SU-DHL-6 (cell line): ENCODE measurements around the gene MBOAT1.

Source experiments
- H2AFZ ChIP-seq: fragments of 200-600 bp; sonication (generic); 2 replicates; pipeline ENCODE4 v1.6.1; 2014; ENCODE audit warnings: low read depth, mild to moderate bottlenecking, moderate library complexity, mixed read lengths, antibody characterized with exemption, low read length; ENCODE audit not compliant: severe bottlenecking
- H3F3A ChIP-seq: fragments of 200-600 bp; shearing (Covaris generic); 2 replicates; pipeline ENCODE4 v1.6.0; 2016; ENCODE audit warnings: antibody characterized with exemption, mild to moderate bottlenecking; ENCODE audit not compliant: insufficient read depth
- H3K27ac ChIP-seq: fragments of 200-600 bp; sonication (generic); 2 replicates; pipeline ENCODE4 v1.5.1; 2016; ENCODE audit warnings: low read depth, mild to moderate bottlenecking, low read length, moderate library complexity, mixed read lengths
- H3K27me3 ChIP-seq: fragments of 200-600 bp; sonication (generic), shearing (Covaris generic); 2 replicates; pipeline ENCODE4 v1.6.0; 2014; ENCODE audit warnings: mild to moderate bottlenecking, low read length
- H3K36me3 ChIP-seq: fragments of 200-600 bp; sonication (generic); 2 replicates; pipeline ENCODE4 v1.6.1; 2014; ENCODE audit warnings: mild to moderate bottlenecking, low read length, mixed read lengths
- H3K4me2 ChIP-seq: fragments of 300-600, 200-600 bp; shearing (Covaris generic), sonication (generic); 2 replicates; pipeline ENCODE4 v1.6.0; 2014; ENCODE audit warnings: low read length, low read depth, mild to moderate bottlenecking; ENCODE audit not compliant: poor library complexity, severe bottlenecking
- H3K4me3 ChIP-seq: fragments of 200-600 bp; sonication (generic); 2 replicates; pipeline ENCODE4 v1.5.1; 2014; ENCODE audit warnings: antibody characterized with exemption, low read length, mild to moderate bottlenecking, mixed read lengths; ENCODE audit not compliant: insufficient read depth, poor library complexity, severe bottlenecking
- H3K79me2 ChIP-seq: fragments of 200-600 bp; sonication (generic); 2 replicates; pipeline ENCODE4 v1.6.1; 2014; ENCODE audit warnings: mild to moderate bottlenecking, low read length, moderate library complexity; ENCODE audit not compliant: insufficient read depth
- H3K9ac ChIP-seq: fragments of 200-600 bp; sonication (generic); 2 replicates; pipeline ENCODE4 v1.7.0; 2014; ENCODE audit warnings: mild to moderate bottlenecking, low read length
- H3K9me2 ChIP-seq: fragments of 200-600 bp; sonication (generic); replicated peaks from 2 replicates; pipeline ENCODE4 v1.6.1; 2014; ENCODE audit warnings: low read length; ENCODE audit not compliant: insufficient read depth
- H3K9me3 ChIP-seq: fragments of 200-600 bp; sonication (generic); 2 replicates; pipeline ENCODE4 v1.6.1; 2014; ENCODE audit warnings: low read length, mixed read lengths; ENCODE audit not compliant: insufficient read depth
- H4K20me1 ChIP-seq: fragments of 200-600 bp; sonication (generic); 2 replicates; pipeline ENCODE4 v1.6.1; 2014; ENCODE audit warnings: low read depth, mild to moderate bottlenecking, antibody characterized with exemption, low read length, moderate library complexity, mixed read lengths
- CTCF ChIP-seq: fragments of 200-600 bp; sonication (generic); IDR thresholded peaks from one replicate; pipeline ENCODE4 v1.5.1; 2017; ENCODE audit warnings: antibody characterized with exemption, mild to moderate bottlenecking, low read length, moderate library complexity; ENCODE audit not compliant: insufficient read depth, poor library complexity, severe bottlenecking
- EZH2phosphoT487 ChIP-seq: fragments of 200-600 bp; sonication (generic), shearing (Covaris generic); conservative IDR thresholded peaks from 2 replicates; pipeline ENCODE4 v1.6.1; 2018; ENCODE audit warnings: mild to moderate bottlenecking, antibody characterized with exemption, low read length, moderate library complexity, mixed read lengths

MBOAT1 gene

GRCh38 chr6:20169119-20169557 is 43.1 kb downstream of the MBOAT1 start:
- no peak overlapping the region for H3K9ac ChIP-seq
- H3K36me3 ChIP-seq, result no peaks in the 10 kb centered on the region
- no peaks in the 10 kb centered on the region for H4K20me1 ChIP-seq
- H3K27me3 ChIP-seq, result no peaks in the 10 kb centered on the region
- no peaks in the 10 kb centered on the region for H3K79me2 ChIP-seq
- H3K4me2 ChIP-seq, result no peak overlapping the region
- no peaks in the 10 kb centered on the region for H3K9me3 ChIP-seq
- no peaks in the 10 kb centered on the region for H3F3A ChIP-seq
- no peak overlapping the region for H3K4me3 ChIP-seq
- no peak overlapping the region for H3K27ac ChIP-seq
- H2AFZ ChIP-seq, result no peak overlapping the region
- no peaks in the 10 kb centered on the region for H3K9me2 ChIP-seq
- TF ChIP-seq CTCF (no peak), EZH2phosphoT487 (no peak)

DNA sequence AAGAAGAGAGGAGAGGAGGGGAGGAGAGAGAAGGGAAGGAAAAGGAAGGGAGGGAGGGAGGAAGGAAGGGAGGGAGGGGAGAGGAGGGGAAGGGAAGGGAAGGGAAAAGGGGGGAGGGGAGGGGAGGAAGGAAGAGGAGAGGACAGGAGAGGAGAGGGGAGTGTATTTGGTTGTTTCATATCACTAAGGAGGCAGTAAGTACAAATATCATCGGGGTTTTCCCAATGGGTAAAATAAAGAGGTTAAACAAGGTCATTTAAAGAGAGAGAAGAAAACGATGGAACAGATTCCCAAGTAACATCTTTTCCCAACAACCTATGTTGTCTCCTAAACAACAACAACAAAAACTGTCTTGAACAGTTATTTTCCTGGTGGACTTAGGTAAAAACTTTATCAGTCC is 43.6 kb downstream of the MBOAT1 start:
- TF ChIP-seq EZH2phosphoT487 (no peak), CTCF (no peak)

DNA sequence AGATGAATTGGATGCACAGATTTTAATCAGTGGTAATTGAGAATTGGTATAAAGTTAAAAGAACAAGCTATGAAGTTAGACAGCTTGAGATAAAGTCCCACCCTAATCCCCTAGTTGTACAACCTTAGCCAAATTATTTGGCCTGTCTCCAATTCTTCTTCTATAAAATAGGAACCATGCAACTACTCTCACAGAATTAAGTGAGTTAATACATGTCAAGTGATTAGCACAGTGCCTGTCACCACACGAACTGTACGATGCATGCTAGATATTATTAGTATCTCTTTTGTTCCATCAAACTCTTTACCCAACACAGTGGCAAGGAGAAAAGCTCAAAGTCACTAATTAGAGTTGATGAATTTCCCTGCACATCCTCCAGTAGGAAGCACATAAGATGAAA is 44.7 kb downstream of the MBOAT1 start:
- H3F3A ChIP-seq, result no peaks in the 10 kb centered on the region
- no peak overlapping the region for H3K9ac ChIP-seq
- H3K4me2 ChIP-seq, result no peak overlapping the region
- H3K9me3 ChIP-seq, result no peaks in the 10 kb centered on the region
- H3K4me3 ChIP-seq, result no peak overlapping the region
- no peaks in the 10 kb centered on the region for H3K79me2 ChIP-seq
- no peaks in the 10 kb centered on the region for H3K9me2 ChIP-seq
- no peak overlapping the region for H3K27ac ChIP-seq
- no peaks in the 10 kb centered on the region for H3K27me3 ChIP-seq
- H2AFZ ChIP-seq, result no peak overlapping the region
- TF ChIP-seq EZH2phosphoT487 (no peak), CTCF (no peak)
- H4K20me1 ChIP-seq, result no peaks in the 10 kb centered on the region
- H3K36me3 ChIP-seq, result no peaks in the 10 kb centered on the region

More for the DNA sequence above, 43.6 kb downstream of the MBOAT1 start:
- Histone ChIP-seq H3K27ac (no peak overlapping the region), H3K4me2 (no peak overlapping the region), H3K4me3 (no peak overlapping the region), H2AFZ (no peak overlapping the region), H4K20me1 (no peaks in the 10 kb centered on the region), H3K9me2 (no peaks in the 10 kb centered on the region), H3K9me3 (no peaks in the 10 kb centered on the region), H3K27me3 (no peaks in the 10 kb centered on the region), H3F3A (no peaks in the 10 kb centered on the region), H3K36me3 (no peaks in the 10 kb centered on the region), H3K9ac (no peak overlapping the region), H3K79me2 (no peaks in the 10 kb centered on the region)
